Vagina (tissue), 2 donors: Measurements from ENCODE around the gene AP1S1. TPM values are rescaled to one million over a fixed set of nuclear protein-coding genes. Genes with fewer than 3 reads are reported as not detected.

Experiments used
- DNase-seq, 2 donors: peaks; one replicate each; pipeline ENCODE4 v3.0.0-alpha.2; 2017; ENCODE audit errors: extremely low spot score in 2 of 2
- H3K27ac ChIP-seq: fragments of 200-600 bp; sonication (generic); one replicate; pipeline ENCODE4 v1.5.1; 2019
- H3K27me3 ChIP-seq: fragments of 200-600 bp; sonication (generic); one replicate; pipeline ENCODE4 v1.5.1; 2019
- H3K36me3 ChIP-seq, 2 donors: fragments of 200-600 bp; sonication (generic); one replicate each; pipeline ENCODE4 v1.5.1; 2017 to 2019
- H3K4me1 ChIP-seq: fragments of 200-600 bp; sonication (generic); one replicate; pipeline ENCODE4 v1.5.1; 2019
- H3K4me3 ChIP-seq, 2 donors: fragments of 200-600 bp; sonication (generic); 1 replicate in 1 of 2; 2 replicates in 1 of 2; pipeline ENCODE4 v1.5.1; 2016 to 2019
- H3K9me3 ChIP-seq: fragments of 200-600 bp; sonication (generic); one replicate; pipeline ENCODE4 v1.5.1; 2019
- CTCF ChIP-seq, 3 experiments: fragments of 450-650 bp in 2 of 3; fragments of 200-600 bp in 1 of 3; sonication (generic) in 1 of 3; IDR thresholded peaks; one replicate each; pipeline ENCODE4 v1.5.1; 2017 to 2019; ENCODE audit warnings: antibody characterized with exemption in 3 of 3, mild to moderate bottlenecking in 2 of 3, moderate library complexity in 2 of 3
- POLR2A ChIP-seq, 2 donors: fragments of 450-650 bp; IDR thresholded peaks; one replicate each; pipeline ENCODE4 v1.6.1; 2017; ENCODE audit warnings: antibody characterized with exemption in 2 of 2, mild to moderate bottlenecking in 2 of 2, moderate library complexity in 2 of 2
- POLR2AphosphoS5 ChIP-seq, 2 donors: sonication (generic); formaldehyde crosslinking; IDR thresholded peaks; one replicate each; pipeline ENCODE4 v1.9.0; 2017; ENCODE audit warnings: antibody characterized with exemption in 2 of 2, mild to moderate bottlenecking in 2 of 2, low read depth in 1 of 2; ENCODE audit not compliant: insufficient read depth in 1 of 2
- intact Hi-C: fragments of 100-400 bp; cut with DNase I; formaldehyde crosslinking; loops from one replicate; pipeline ENCODE4 v1.15.1; 2023
- total RNA-seq: library from RNA; depleted of rRNA; stranded (reverse); fragments of >200 nt; gene quantifications from one replicate; pipeline ENCODE4 v1.2.3, GENCODE V29; 2016

The AP1S1 gene
- total RNA-seq, 1 donor from 2014 or later, result 42.5 TPM

GRCh38 chr7:101140746-101141382, 13.4 kb upstream of the AP1S1 start:
- Histone ChIP-seq H3K4me3 (no peak overlapping the region), H3K4me1 (peaks cover 6% of the 10 kb centered on the region), H3K27me3 (no peaks in the 10 kb centered on the region), H3K36me3 (no peaks in the 10 kb centered on the region), H3K27ac (no peak overlapping the region), H3K9me3 (no peaks in the 10 kb centered on the region)
- no peak for DNase-seq
- intact Hi-C loops, result no loop called here
- TF ChIP-seq POLR2AphosphoS5 (IDR thresholded peaks at IDR 0.05; ENCODE audit: insufficient read depth in 1 of 2, low read depth in 1 of 2) (no peak), CTCF (IDR thresholded peaks at IDR 0.05) (no peak), POLR2A (IDR thresholded peaks at IDR 0.05) (no peak)

GRCh38 chr7:101151908-101152651, 2.2 kb upstream of the AP1S1 start:
- no peak for DNase-seq
- Histone ChIP-seq H3K9me3 (no peaks in the 10 kb centered on the region), H3K4me3 (no peak overlapping the region), H3K27ac (no peak overlapping the region), H3K27me3 (no peaks in the 10 kb centered on the region), H3K36me3 (no peaks in the 10 kb centered on the region), H3K4me1 (peaks cover 15% of the 10 kb centered on the region)
- intact Hi-C loops, result no loop called here
- no peak for TF ChIP-seq POLR2AphosphoS5 (IDR thresholded peaks at IDR 0.05; ENCODE audit: insufficient read depth in 1 of 2, low read depth in 1 of 2)
- TF ChIP-seq POLR2A (IDR thresholded peaks at IDR 0.05), result no peak
- TF ChIP-seq CTCF (IDR thresholded peaks at IDR 0.05), result no peak

- TF ChIP-seq POLR2AphosphoS5 (IDR thresholded peaks at IDR 0.05; ENCODE audit: insufficient read depth in 1 of 2, low read depth in 1 of 2), result no peak
- no peak for TF ChIP-seq POLR2A (IDR thresholded peaks at IDR 0.05)
- no peak for TF ChIP-seq CTCF (IDR thresholded peaks at IDR 0.05)
- peaks cover 15% of the 10 kb centered on the region for H3K4me1 ChIP-seq
- intact Hi-C loops, result no loop called here
- peak overlapping the region; percentile 37 for H3K27ac ChIP-seq
- H3K4me3 ChIP-seq, result peak overlapping the region; percentile 71 to 84
- no peaks in the 10 kb centered on the region for H3K27me3 ChIP-seq
- no peaks in the 10 kb centered on the region for H3K9me3 ChIP-seq
- no peak for DNase-seq
- H3K36me3 ChIP-seq, result peaks cover 0 to 17% of the 10 kb centered on the region in 2 donors
Measured at GRCh38 chr7:101154693-101155102, 422 bp downstream of the AP1S1 start.

GRCh38 chr7:101155303-101155702, 1.0 kb downstream of the AP1S1 start:
- Histone ChIP-seq H3K4me3 (peak overlapping the region; percentile 71 to 84), H3K9me3 (no peaks in the 10 kb centered on the region), H3K36me3 (peaks cover 0 to 23% of the 10 kb centered on the region in 2 donors), H3K4me1 (peaks cover 15% of the 10 kb centered on the region), H3K27me3 (no peaks in the 10 kb centered on the region), H3K27ac (no peak overlapping the region)
- intact Hi-C loops, result no loop called here
- TF ChIP-seq POLR2AphosphoS5 (IDR thresholded peaks at IDR 0.05; ENCODE audit: insufficient read depth in 1 of 2, low read depth in 1 of 2) (no peak), POLR2A (IDR thresholded peaks at IDR 0.05) (no peak), CTCF (IDR thresholded peaks at IDR 0.05) (no peak)
- no peak for DNase-seq

GRCh38 chr7:101156277-101156676, 2.0 kb downstream of the AP1S1 start:
- Histone ChIP-seq H3K36me3 (peaks cover 0 to 29% of the 10 kb centered on the region in 2 donors), H3K27ac (no peak overlapping the region), H3K9me3 (no peaks in the 10 kb centered on the region), H3K27me3 (no peaks in the 10 kb centered on the region), H3K4me1 (peaks cover 15% of the 10 kb centered on the region), H3K4me3 (no peak overlapping the region)
- intact Hi-C loops, result no loop called here
- DNase-seq, result no peak
- TF ChIP-seq POLR2AphosphoS5 (IDR thresholded peaks at IDR 0.05; ENCODE audit: insufficient read depth in 1 of 2, low read depth in 1 of 2), result no peak
- TF ChIP-seq CTCF (IDR thresholded peaks at IDR 0.05), result no peak
- no peak for TF ChIP-seq POLR2A (IDR thresholded peaks at IDR 0.05)
